B cell (primary cell): ENCODE data around the gene MIPEP. TPM values are rescaled to one million over a fixed set of nuclear protein-coding genes. Genes with fewer than 3 reads are reported as not detected.

Experiments used
- ATAC-seq: fragments of 200-7000 bp; cut with Tn5 transposase; one replicate; pipeline ENCODE4 v1.10.0; 2021; ENCODE audit warnings: low read depth, mild to moderate bottlenecking, moderate number of reproducible peaks, moderate library complexity
- CTCF ChIA-PET: fragments of 350-600 bp; sonication (Branson Sonifier 250); formaldehyde crosslinking; loops from one replicate; lab custom pipeline; 2021; ENCODE audit warnings: antibody characterized with exemption, inconsistent platforms; lab: Charles Lee
- POLR2A ChIA-PET: fragments of 350-600 bp; sonication (Branson Sonifier 250); formaldehyde crosslinking; loops from one replicate; lab custom pipeline; 2021; ENCODE audit warnings: antibody characterized with exemption; lab: Charles Lee
- DNase-seq: peaks from one replicate; pipeline ENCODE4 v3.0.0; 2013
- H2AFZ ChIP-seq: 2 replicates; pipeline ENCODE4 v1.6.1; 2012; ENCODE audit warnings: mild to moderate bottlenecking, low read depth, low read length; ENCODE audit not compliant: insufficient read depth, poor library complexity, severe bottlenecking
- H3K27ac ChIP-seq, 2 donors: 1 replicate in 1 of 2; 2 replicates in 1 of 2; pipeline ENCODE4 v1.5.1; 2012 to 2013; ENCODE audit warnings: low read length in 2 of 2, mild to moderate bottlenecking in 2 of 2, moderate library complexity in 1 of 2
- H3K27me3 ChIP-seq, 4 experiments: fragments of 200-600 bp in 1 of 4; sonication (generic) in 1 of 4; replicated peaks in 1 of 4; 1 replicate in 2 of 4; 2 replicates in 2 of 4; pipeline versions ENCODE4 v1.6.1 to v1.7.0; 2013 to 2016; ENCODE audit warnings: low read length in 3 of 4, mild to moderate bottlenecking in 2 of 4, mixed read lengths in 1 of 4, moderate library complexity in 1 of 4; ENCODE audit not compliant: insufficient read depth in 4 of 4, control insufficient read depth in 3 of 4; ENCODE audit errors: control extremely low read depth in 1 of 4
- H3K36me3 ChIP-seq, 2 experiments: replicated peaks in 1 of 2; 1 replicate in 1 of 2; 2 replicates in 1 of 2; pipeline versions ENCODE4 v1.6.1 to v1.7.1; 2013; ENCODE audit warnings: low read length in 1 of 2; ENCODE audit not compliant: insufficient read depth in 2 of 2, control insufficient read depth in 1 of 2; ENCODE audit errors: control extremely low read depth in 1 of 2, extremely low read depth in 1 of 2
- H3K4me1 ChIP-seq, 2 donors: fragments of 200-600 bp in 1 of 2; sonication (generic) in 1 of 2; 1 replicate in 1 of 2; 2 replicates in 1 of 2; pipeline versions ENCODE4 v1.5.1 to v1.6.1; 2013 to 2017; ENCODE audit warnings: low read length in 2 of 2; ENCODE audit not compliant: control insufficient read depth in 2 of 2, insufficient read depth in 2 of 2
- H3K4me2 ChIP-seq: replicated peaks from 2 replicates; pipeline ENCODE3; 2012; ENCODE audit warnings: mild to moderate bottlenecking, low read depth, low read length; ENCODE audit not compliant: poor library complexity, severe bottlenecking
- H3K4me3 ChIP-seq, 5 experiments: fragments of 200-600 bp in 1 of 5; sonication (generic) in 1 of 5; 1 replicate in 3 of 5; 2 replicates in 2 of 5; pipeline versions ENCODE4 v1.5.1 to v1.7.0; 2011 to 2016; ENCODE audit warnings: low read length in 4 of 5, mild to moderate bottlenecking in 4 of 5, low read depth in 2 of 5, control low read depth in 1 of 5, moderate library complexity in 1 of 5; ENCODE audit not compliant: insufficient read depth in 1 of 5; ENCODE audit errors: control extremely low read depth in 1 of 5, extremely low read depth in 1 of 5
- H3K79me2 ChIP-seq: fragments of 200-600 bp; sonication (generic); one replicate; pipeline ENCODE4 v1.6.0; 2016; ENCODE audit warnings: low read length; ENCODE audit not compliant: control insufficient read depth, insufficient read depth
- H3K9ac ChIP-seq: fragments of 200-600 bp; sonication (generic); 2 replicates; pipeline ENCODE4 v1.6.1; 2017; ENCODE audit warnings: mild to moderate bottlenecking, low read length, moderate library complexity
- H3K9me3 ChIP-seq, 3 donors: one replicate each; pipeline versions ENCODE4 v1.6.1 to v1.7.1; 2013; ENCODE audit warnings: low read length in 2 of 3; ENCODE audit not compliant: control insufficient read depth in 2 of 3, insufficient read depth in 1 of 3; ENCODE audit errors: control extremely low read depth in 1 of 3
- H4K20me1 ChIP-seq: 2 replicates; pipeline ENCODE4 v1.6.0; 2012; ENCODE audit warnings: mild to moderate bottlenecking, low read length; ENCODE audit not compliant: insufficient read depth, control insufficient read depth, poor library complexity, severe bottlenecking
- H3K27ac Mint-ChIP-seq: one replicate; pipeline ENCODE4 v1.8.0; 2021; ENCODE audit warnings: mixed read lengths
- H3K27me3 Mint-ChIP-seq: one replicate; pipeline ENCODE4 v1.8.0; 2021; ENCODE audit warnings: mixed read lengths
- H3K4me1 Mint-ChIP-seq: one replicate; pipeline ENCODE4 v1.8.0; 2021; ENCODE audit warnings: mixed read lengths
- H3K4me3 Mint-ChIP-seq: one replicate; pipeline ENCODE4 v1.8.0; 2021; ENCODE audit warnings: mixed read lengths
- H3K9me3 Mint-ChIP-seq: one replicate; pipeline ENCODE4 v1.8.0; 2022; ENCODE audit warnings: mixed read lengths; ENCODE audit not compliant: insufficient read depth
- EZH2 ChIP-seq: IDR thresholded peaks from 2 replicates; pipeline ENCODE4 v1.6.1; 2012; ENCODE audit warnings: borderline replicate concordance, low read depth, mild to moderate bottlenecking, moderate library complexity, low read length; ENCODE audit not compliant: insufficient read depth, poor library complexity, severe bottlenecking
- WGBS: methylation state at CpG from one replicate; pipeline ENCODE4 v1.1.5; 2013; ENCODE audit warnings: missing lambda C conversion rate; ENCODE audit not compliant: insufficient coverage; 5-methylcytosine and 5-hydroxymethylcytosine counted together
- intact Hi-C: fragments of 100-400 bp; cut with micrococcal nuclease; formaldehyde crosslinking; loops from one replicate; pipeline ENCODE4 v1.10.0; 2022
- polyA plus RNA-seq: library from polyadenylated mRNA; depleted of rRNA; stranded (reverse); fragments of >200 nt; gene quantifications from 2 replicates; pipeline ENCODE4 v1.2.3, GENCODE V29; 2012
- total RNA-seq, 2 donors: library from RNA; stranded (reverse); fragments of 120-200 nt in 1 of 2; gene quantifications; 1 replicate in 1 of 2; 2 replicates in 1 of 2; pipeline versions ENCODE4 v1.2.3 to v1.2.4, GENCODE V29; 2013 to 2022
- TF ChIP-seq, protein P1 (sequence below): fragments of 200-600 bp; IDR thresholded peaks from one replicate; pipeline ENCODE4 v1.8.0; 2022; ENCODE audit warnings: antibody characterized with exemption, mild to moderate bottlenecking

MIPEP gene
- total and polyA plus RNA-seq, 2 donors (not counting 1 experiment from before 2014, with no cell fraction given) = 6.2 to 16.9 TPM

DNA sequence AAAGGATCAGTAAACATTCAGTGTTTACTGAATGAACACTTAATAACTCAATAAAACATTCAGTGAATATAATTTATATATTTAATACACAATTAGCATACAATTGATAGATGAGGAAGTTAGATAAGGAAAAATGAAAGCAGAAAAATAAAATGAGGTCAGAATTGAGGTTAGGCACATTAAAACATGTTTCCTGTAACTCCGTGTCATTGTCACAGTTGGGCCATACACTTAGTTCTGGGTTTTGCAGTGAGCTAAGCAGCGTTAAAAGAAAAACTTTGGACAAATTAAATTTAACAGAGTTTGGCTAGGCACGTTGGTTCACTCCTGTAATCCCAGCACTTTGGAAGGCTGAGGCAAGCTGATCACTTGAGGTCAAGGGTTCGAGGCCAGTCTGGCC is 71.4 kb downstream of the MIPEP start:
- TF ChIP-seq, protein P1, sequence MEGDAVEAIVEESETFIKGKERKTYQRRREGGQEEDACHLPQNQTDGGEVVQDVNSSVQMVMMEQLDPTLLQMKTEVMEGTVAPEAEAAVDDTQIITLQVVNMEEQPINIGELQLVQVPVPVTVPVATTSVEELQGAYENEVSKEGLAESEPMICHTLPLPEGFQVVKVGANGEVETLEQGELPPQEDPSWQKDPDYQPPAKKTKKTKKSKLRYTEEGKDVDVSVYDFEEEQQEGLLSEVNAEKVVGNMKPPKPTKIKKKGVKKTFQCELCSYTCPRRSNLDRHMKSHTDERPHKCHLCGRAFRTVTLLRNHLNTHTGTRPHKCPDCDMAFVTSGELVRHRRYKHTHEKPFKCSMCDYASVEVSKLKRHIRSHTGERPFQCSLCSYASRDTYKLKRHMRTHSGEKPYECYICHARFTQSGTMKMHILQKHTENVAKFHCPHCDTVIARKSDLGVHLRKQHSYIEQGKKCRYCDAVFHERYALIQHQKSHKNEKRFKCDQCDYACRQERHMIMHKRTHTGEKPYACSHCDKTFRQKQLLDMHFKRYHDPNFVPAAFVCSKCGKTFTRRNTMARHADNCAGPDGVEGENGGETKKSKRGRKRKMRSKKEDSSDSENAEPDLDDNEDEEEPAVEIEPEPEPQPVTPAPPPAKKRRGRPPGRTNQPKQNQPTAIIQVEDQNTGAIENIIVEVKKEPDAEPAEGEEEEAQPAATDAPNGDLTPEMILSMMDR = no peak
- TF ChIP-seq EZH2 = no peak
- Histone ChIP-seq H4K20me1 (no peaks in the 10 kb centered on the region), H3K9me3 (no peaks in the 10 kb centered on the region), H3K27ac (no peak overlapping the region), H3K36me3 (no peaks in the 10 kb centered on the region), H3K4me1 (peaks cover 11 to 14% of the 10 kb centered on the region in 2 donors), H3K9ac (no peak overlapping the region), H3K79me2 (no peaks in the 10 kb centered on the region), H3K4me2 (peak overlapping the region; percentile 14), H3K4me3 (no peak overlapping the region), H2AFZ (no peak overlapping the region), H3K27me3 (peaks cover 0 to 2% (median 1%) of the 10 kb centered on the region in 4 experiments)
- Mint-ChIP-seq H3K4me3 (no peak overlapping the region), H3K9me3 (no peaks in the 10 kb centered on the region), H3K4me1 (peaks cover 12% of the 10 kb centered on the region), H3K27me3 (no peaks in the 10 kb centered on the region), H3K27ac (no peak overlapping the region)
- WGBS = 29% methylated on average over 4 of the region's 4 CpGs
- ChIA-PET CTCF (interaction anchor here (1.4 kb wide), 1 partner anchor 14 kb away, joined by 3 read pairs; no protein-coding TSS in a partner anchor), POLR2A (no interaction called here)
- DNase-seq (no peak), ATAC-seq (no peak)
- intact Hi-C loops = no loop called here

DNA sequence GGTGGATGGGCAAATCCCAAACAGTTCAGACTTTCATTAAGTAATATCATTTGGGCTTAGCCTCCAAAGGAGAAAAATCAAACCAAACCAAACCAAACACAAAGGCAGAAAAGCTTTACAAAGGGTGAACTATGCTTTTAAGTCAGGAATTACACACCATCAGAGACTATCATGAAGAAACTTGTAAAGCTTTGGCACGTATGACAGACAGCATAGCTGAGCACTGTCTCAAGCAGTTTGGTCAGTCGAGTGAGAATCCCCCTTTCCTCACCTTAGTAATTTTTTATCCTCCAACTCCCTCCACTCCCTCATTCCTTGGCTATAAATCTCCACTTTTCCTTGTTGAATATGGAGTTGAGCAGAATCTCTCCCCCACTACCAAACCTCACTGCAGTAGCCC is 72.1 kb downstream of the MIPEP start:
- H3K36me3 ChIP-seq = no peaks in the 10 kb centered on the region
- peaks cover 13 to 17% of the 10 kb centered on the region in 2 donors for H3K4me1 ChIP-seq
- Mint-ChIP-seq H3K9me3 (no peaks in the 10 kb centered on the region), H3K4me1 (peaks cover 13% of the 10 kb centered on the region), H3K4me3 (no peak overlapping the region), H3K27me3 (no peaks in the 10 kb centered on the region), H3K27ac (no peak overlapping the region)
- peaks cover 0 to 2% (median 0%) of the 10 kb centered on the region in 4 experiments for H3K27me3 ChIP-seq
- CTCF ChIA-PET = interaction anchor here (1.4 kb wide), 1 partner anchor 13 kb away, joined by 3 read pairs; no protein-coding TSS in a partner anchor
- TF ChIP-seq, protein P1 = no peak
- TF ChIP-seq EZH2 = no peak
- H3K9me3 ChIP-seq = no peaks in the 10 kb centered on the region
- ATAC-seq (no peak), DNase-seq (no peak)
- no peak overlapping the region for H3K9ac ChIP-seq
- no peak overlapping the region for H3K4me2 ChIP-seq
- H2AFZ ChIP-seq = no peak overlapping the region
- WGBS = 100% methylated on average over 2 of the region's 2 CpGs
- intact Hi-C loops = no loop called here
- no peaks in the 10 kb centered on the region for H4K20me1 ChIP-seq
- POLR2A ChIA-PET = no interaction called here
- H3K4me3 ChIP-seq = no peak overlapping the region
- H3K27ac ChIP-seq = no peak overlapping the region
- H3K79me2 ChIP-seq = no peaks in the 10 kb centered on the region
